Right lobe of liver (tissue), 4 donors: ENCODE data around the gene MADCAM1.

Experiments used
- POLR2A ChIP-seq: fragments of 450-650 bp; IDR thresholded peaks from one replicate; pipeline ENCODE4 v1.6.1; 2017; ENCODE audit warnings: antibody characterized with exemption, mild to moderate bottlenecking
- TF ChIP-seq, protein P1 (sequence below), 4 donors: fragments of 200-600 bp in 3 of 4; fragments of 450-650 bp in 1 of 4; IDR thresholded peaks; one replicate each; pipeline versions ENCODE4 v1.5.1 to v1.8.0; 2016 to 2022; ENCODE audit warnings: antibody characterized with exemption in 4 of 4, mild to moderate bottlenecking in 2 of 4
- donor health status: DM: no; HTN: no; CAD: no.
- donor health status: DM: no; HTN: no; CAD: no.
- donor health status: DM: no; HTN: yes; CAD: no.

DNA sequence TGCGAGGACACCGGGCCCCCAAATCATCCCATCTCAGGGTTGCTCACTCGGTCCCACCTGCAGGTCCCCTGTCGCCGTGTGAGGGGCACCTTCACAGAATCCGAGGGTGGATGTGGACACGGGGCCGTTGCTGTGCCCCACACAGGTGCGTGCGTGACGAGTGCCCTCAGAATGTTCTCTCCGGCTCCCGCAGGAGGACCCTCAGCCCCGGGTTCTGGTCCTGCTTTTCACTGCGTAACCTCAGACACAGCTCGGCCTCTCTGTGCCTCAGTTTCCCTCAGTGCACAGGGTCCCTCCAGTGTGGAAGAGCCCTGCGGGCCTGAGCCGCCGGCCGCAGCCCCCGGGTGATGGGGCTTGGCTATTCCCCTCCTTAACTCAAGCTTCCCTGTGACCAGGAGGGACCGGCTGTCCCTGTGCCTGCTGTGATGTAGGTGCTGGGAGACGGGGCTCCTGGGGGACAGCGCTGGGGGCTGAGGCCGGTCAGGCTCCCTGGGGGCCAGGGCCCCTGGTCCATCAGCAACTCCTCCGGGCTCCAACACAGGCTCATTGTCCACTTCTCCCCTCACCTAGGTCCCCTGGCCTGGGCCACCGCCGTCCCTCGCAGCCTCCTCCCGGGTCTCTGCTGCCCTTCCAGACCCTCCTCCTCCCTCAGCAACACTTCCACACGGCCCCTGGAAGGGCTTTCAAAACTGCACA lies 40.3 kb upstream of the MADCAM1 start:
- TF ChIP-seq, protein P1, sequence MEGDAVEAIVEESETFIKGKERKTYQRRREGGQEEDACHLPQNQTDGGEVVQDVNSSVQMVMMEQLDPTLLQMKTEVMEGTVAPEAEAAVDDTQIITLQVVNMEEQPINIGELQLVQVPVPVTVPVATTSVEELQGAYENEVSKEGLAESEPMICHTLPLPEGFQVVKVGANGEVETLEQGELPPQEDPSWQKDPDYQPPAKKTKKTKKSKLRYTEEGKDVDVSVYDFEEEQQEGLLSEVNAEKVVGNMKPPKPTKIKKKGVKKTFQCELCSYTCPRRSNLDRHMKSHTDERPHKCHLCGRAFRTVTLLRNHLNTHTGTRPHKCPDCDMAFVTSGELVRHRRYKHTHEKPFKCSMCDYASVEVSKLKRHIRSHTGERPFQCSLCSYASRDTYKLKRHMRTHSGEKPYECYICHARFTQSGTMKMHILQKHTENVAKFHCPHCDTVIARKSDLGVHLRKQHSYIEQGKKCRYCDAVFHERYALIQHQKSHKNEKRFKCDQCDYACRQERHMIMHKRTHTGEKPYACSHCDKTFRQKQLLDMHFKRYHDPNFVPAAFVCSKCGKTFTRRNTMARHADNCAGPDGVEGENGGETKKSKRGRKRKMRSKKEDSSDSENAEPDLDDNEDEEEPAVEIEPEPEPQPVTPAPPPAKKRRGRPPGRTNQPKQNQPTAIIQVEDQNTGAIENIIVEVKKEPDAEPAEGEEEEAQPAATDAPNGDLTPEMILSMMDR (IDR thresholded peaks at IDR 0.05) = no peak
- no peak for TF ChIP-seq POLR2A
